A673 (cell line): Measurements from ENCODE around the gene DDX27. TPM values are rescaled to one million over a fixed set of nuclear protein-coding genes. Genes with fewer than 3 reads are reported as not detected.

Source experiments
- BruUV-seq: library from RNA; stranded (reverse); fragments of 400-500 nt; replicated peaks from 2 replicates; lab custom pipeline; 2021; lab: Mats Ljungman, UMichigan
- CTCF ChIA-PET: fragments of 300-600 bp; sonication (Branson Sonifier 250); formaldehyde crosslinking; loops from one replicate; lab custom pipeline; 2022; ENCODE audit warnings: antibody characterized with exemption; lab: Charles Lee
- POLR2A ChIA-PET: fragments of 300-600 bp; sonication (Branson Sonifier 250); formaldehyde crosslinking; loops from one replicate; lab custom pipeline; 2022; ENCODE audit warnings: antibody characterized with exemption; ENCODE audit not compliant: low non-redundant PET; lab: Charles Lee
- DNase-seq: peaks from one replicate; pipeline ENCODE4 v3.0.0-alpha.2; 2015; ENCODE audit warnings: low spot score
- H3K27ac ChIP-seq: fragments of 200-600 bp; sonication (generic); 2 replicates; pipeline ENCODE4 v1.5.1; 2016; ENCODE audit warnings: mixed run types, low read depth, mild to moderate bottlenecking, mixed read lengths, antibody characterized with exemption, low read length; ENCODE audit not compliant: poor library complexity, severe bottlenecking
- H3K27me3 ChIP-seq: fragments of 200-600 bp; sonication (generic); replicated peaks from 2 replicates; pipeline ENCODE4 v1.6.1; 2017; ENCODE audit warnings: mixed run types, low read depth, mild to moderate bottlenecking, mixed read lengths, antibody characterized with exemption, low read length; ENCODE audit not compliant: insufficient read depth, poor library complexity
- H3K36me3 ChIP-seq: fragments of 200-600 bp; sonication (generic); 2 replicates; pipeline ENCODE4 v1.6.1; 2016; ENCODE audit warnings: mixed run types, mild to moderate bottlenecking, mixed read lengths, antibody characterized with exemption, low read length; ENCODE audit not compliant: insufficient read depth, poor library complexity, severe bottlenecking
- H3K4me1 ChIP-seq: fragments of 200-600 bp; sonication (generic); 2 replicates; pipeline ENCODE4 v1.6.1; 2017; ENCODE audit warnings: mixed run types, mild to moderate bottlenecking, mixed read lengths, antibody characterized with exemption, low read length; ENCODE audit not compliant: insufficient read depth, poor library complexity, severe bottlenecking
- H3K4me3 ChIP-seq: fragments of 200-600 bp; sonication (generic); 2 replicates; pipeline ENCODE4 v1.5.1; 2016; ENCODE audit warnings: low read depth, mixed run types, mild to moderate bottlenecking, mixed read lengths, low read length; ENCODE audit not compliant: poor library complexity, severe bottlenecking
- H3K9me3 ChIP-seq: fragments of 200-600 bp; sonication (generic); 2 replicates; pipeline ENCODE4 v1.6.1; 2016; ENCODE audit warnings: mixed run types, low read depth, mild to moderate bottlenecking, mixed read lengths, antibody characterized with exemption, low read length; ENCODE audit not compliant: poor library complexity, severe bottlenecking
- CTCF ChIP-seq: fragments of 300-800, 200-600 bp; sonication (generic); conservative IDR thresholded peaks from 2 replicates; pipeline ENCODE4 v1.5.1; 2017; ENCODE audit warnings: low read depth, mild to moderate bottlenecking, antibody characterized with exemption, low read length, moderate library complexity, mixed read lengths
- EZH2 ChIP-seq: fragments of 200-600 bp; sonication (generic); IDR thresholded peaks from 2 replicates; pipeline ENCODE4 v1.6.1; 2017; ENCODE audit warnings: borderline replicate concordance, low read depth, mild to moderate bottlenecking, mixed read lengths, antibody characterized with exemption, low read length; ENCODE audit not compliant: poor library complexity, severe bottlenecking
- intact Hi-C: fragments of 100-400 bp; cut with micrococcal nuclease; formaldehyde crosslinking; loops from one replicate; pipeline ENCODE4 v1.10.0; 2022; ENCODE audit not compliant: unreplicated experiment
- total RNA-seq: library from RNA; stranded (reverse); gene quantifications from 2 replicates; pipeline ENCODE4 v1.2.3, GENCODE V29; 2021

DDX27 gene
- total RNA-seq, 1 experiment from 2014 or later, result 62.4 TPM

- H3K4me1 ChIP-seq, result peaks cover 35% of the 10 kb centered on the region
- no peaks in the 10 kb centered on the region for H3K27me3 ChIP-seq
- ChIA-PET POLR2A (no interaction called here), CTCF (no interaction called here)
- no peak for DNase-seq
- no peaks in the 10 kb centered on the region for H3K9me3 ChIP-seq
- intact Hi-C loops, result no loop called here
- TF ChIP-seq CTCF (no peak), EZH2 (no peak)
- peaks cover 60% of the 10 kb centered on the region for H3K36me3 ChIP-seq
- H3K4me3 ChIP-seq, result no peak overlapping the region
- no TSS peak for BruUV-seq
- no peak overlapping the region for H3K27ac ChIP-seq
These were observed 29.9 kb downstream of the DDX27 start for GRCh38 chr20:49248879-49249665.

- Histone ChIP-seq H3K27ac (peak overlapping the region; percentile 65), H3K4me3 (no peak overlapping the region), H3K27me3 (no peaks in the 10 kb centered on the region), H3K9me3 (no peaks in the 10 kb centered on the region), H3K36me3 (peaks cover 82% of the 10 kb centered on the region), H3K4me1 (peaks cover 33% of the 10 kb centered on the region)
- no TSS peak for BruUV-seq
- CTCF ChIA-PET, result interaction anchor here (0.5 to 0.7 kb wide), 2 partner anchors 69 to 154 kb away, joined by 3 read pairs; no protein-coding TSS in a partner anchor
- intact Hi-C loops, result no loop called here
- POLR2A ChIA-PET, result no interaction called here
- no peak for TF ChIP-seq EZH2
- TF ChIP-seq CTCF, result no peak
- peak; percentile 91 for DNase-seq
These were observed 33.5 kb downstream of the DDX27 start for GRCh38 chr20:49252556-49253350.

- POLR2A ChIA-PET, result no interaction called here
- CTCF ChIA-PET, result no interaction called here
These were observed 37.0 kb downstream of the DDX27 start for GRCh38 chr20:49256261-49256660.

More at GRCh38 chr20:49256261-49256660, 37.0 kb downstream of the DDX27 start:
- Histone ChIP-seq H3K9me3 (no peaks in the 10 kb centered on the region), H3K27me3 (no peaks in the 10 kb centered on the region), H3K4me1 (peaks cover 24% of the 10 kb centered on the region), H3K36me3 (peaks cover 82% of the 10 kb centered on the region), H3K4me3 (no peak overlapping the region), H3K27ac (no peak overlapping the region)
- no TSS peak for BruUV-seq
- DNase-seq, result no peak
- intact Hi-C loops, result no loop called here
- TF ChIP-seq CTCF (no peak), EZH2 (no peak)
